Inflammatory macrophage treated with lipopolysaccharide for 1 hour (primary cell): ENCODE data around the gene OASL.
A peak's percentile ranks its signal among the peaks of the same experiment; 100 is the strongest.
"Not testable (repeated sequence)": the region's sequence is repeated elsewhere in the genome, so short reads cannot be mapped to it uniquely, and the experiment has no call there.

Source experiments
- DNase-seq, 2 donors: peaks; one replicate each; pipeline ENCODE4 v3.0.0-alpha.2; 2020 to 2022

Gene OASL

GRCh38 chr12:121038861-121039668 lies at the start of gene OASL:
OASL (minus strand) TSS chr12:121039246; CDS start chr12:121038971, 275 bp downstream.
- DNase-seq: peak; percentile 91 to 98

GRCh38 chr12:121088195-121088585 lies 49.1 kb upstream of the OASL start:
- no peak for DNase-seq

GRCh38 chr12:121087467-121088194 lies 48.6 kb upstream of the OASL start:
- peak; percentile 29 to 53 for DNase-seq

- DNase-seq: peak; percentile 18 to 50
Measured at GRCh38 chr12:121086781-121087295, 47.8 kb upstream of the OASL start.

DNA sequence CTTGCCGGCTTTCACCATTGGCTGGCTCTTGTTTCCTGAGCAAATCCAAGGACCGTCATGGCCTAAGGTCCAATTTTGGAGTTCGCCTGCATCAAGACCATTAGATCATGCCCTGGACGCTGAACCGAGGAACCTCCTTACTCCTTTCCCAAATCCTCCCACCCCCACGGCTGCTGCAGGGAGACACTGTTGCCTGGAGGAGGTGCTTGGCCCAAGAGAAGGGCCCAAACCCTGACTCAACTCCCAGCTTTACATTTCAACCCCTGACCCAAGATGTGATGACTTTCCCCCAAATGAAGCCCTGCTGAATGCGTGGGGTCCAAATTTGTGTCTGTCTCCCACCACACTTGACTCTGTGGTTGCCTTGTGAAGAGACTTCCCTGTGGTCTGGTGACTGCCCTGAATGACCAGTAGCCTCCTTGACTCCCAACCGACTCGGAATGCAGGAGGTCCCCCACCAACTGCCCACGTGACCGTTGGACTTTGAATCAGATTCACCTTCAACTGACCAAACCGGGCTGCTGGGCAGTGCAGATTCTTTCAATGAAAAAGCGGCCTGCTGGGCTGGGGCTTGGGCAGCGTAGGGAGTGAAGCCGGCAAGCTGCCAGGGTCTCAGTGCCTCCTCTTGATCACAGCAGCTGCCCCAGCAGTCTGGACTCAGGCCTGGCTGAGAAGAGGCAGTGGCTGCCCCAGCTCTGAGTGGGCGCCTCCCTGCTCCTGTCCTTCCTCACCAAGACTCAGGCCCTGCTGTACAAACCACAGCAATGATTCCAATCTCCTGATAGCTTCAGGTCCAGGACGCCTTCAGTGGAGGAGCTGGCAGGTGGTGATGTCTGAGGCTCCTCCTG lies 46.7 kb upstream of the OASL start:
- no peak for DNase-seq

DNA sequence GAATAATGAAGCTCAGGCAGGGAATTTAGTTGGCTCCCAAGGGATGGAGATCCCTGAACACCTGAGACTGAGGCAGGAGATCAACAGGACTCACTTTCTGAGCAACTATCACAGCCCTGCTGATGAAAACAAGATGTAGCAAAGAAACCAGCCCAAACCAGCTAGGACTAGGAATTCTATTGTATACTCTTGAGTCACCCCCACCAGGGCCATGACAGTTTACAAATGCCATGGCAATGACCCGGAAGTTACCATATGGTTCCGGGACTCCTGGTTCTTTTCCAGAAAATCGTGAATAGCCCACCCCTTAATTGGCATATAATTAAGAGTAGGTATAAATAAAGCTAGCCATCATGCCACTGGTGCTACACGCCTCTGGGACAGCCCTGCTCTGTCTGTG lies 46.0 kb upstream of the OASL start:
- no peak for DNase-seq

DNA sequence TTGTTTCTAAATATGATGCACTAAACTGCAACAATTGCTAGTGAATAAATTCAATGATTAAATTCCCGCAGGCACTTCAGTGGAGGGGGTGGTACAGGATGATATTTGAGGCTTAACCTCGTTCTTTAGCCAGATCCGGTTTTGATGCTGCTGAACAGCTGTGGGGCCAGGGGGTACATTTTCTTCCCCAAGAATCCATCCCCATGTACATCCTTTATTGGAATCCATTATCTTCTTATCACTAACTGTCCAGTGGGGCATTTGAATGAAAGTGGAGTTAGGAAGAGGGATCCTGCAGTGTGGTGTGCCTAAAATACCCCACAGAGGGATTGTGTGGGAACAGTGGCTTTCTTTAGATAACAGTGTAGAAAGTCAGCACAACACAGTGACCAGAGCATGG lies 45.2 kb upstream of the OASL start:
- no peak for DNase-seq

GRCh38 chr12:121080909-121081308 lies 41.9 kb upstream of the OASL start:
- no peak for DNase-seq

GRCh38 chr12:121079736-121080272 lies 40.8 kb upstream of the OASL start:
- no peak for DNase-seq

DNA sequence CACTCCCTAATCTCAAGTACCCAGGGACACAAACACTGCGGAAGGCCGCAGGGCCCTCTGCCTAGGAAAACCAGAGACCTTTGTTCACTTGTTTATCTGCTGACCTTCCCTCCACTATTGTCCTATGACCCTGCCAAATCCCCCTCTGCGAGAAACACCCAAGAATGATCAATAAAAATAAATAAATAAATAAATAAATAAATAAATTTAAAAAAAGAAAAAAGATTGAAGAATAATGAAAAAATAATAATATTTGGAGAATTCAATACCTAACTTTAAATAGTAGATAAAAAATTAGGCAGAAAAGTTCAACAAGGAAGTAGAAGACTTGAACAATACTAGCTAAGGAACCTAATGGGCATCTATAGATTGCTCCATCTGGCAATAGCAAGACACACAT lies 38.4 kb upstream of the OASL start:
- not testable (repeated sequence) for DNase-seq

DNA sequence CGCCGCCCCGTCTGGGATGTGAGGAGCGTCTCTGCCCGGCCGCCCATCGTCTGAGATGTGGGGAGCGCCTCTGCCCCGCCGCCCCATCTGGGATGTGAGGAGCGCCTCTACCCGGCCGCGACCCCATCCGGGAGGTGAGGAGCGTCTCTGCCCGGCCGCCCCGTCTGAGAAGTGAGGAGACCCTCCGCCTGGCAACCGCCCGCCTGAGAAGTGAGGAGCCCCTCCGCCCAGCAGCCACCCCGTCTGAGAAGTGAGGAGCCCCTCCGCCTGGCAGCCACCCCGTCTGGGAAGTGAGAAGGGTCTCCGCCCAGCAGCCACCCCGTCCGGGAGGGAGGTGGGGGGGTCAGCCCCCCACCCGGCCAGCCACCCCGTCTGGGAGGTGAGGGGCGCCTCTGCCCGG lies 36.9 kb upstream of the OASL start:
- not testable (repeated sequence) for DNase-seq

DNA sequence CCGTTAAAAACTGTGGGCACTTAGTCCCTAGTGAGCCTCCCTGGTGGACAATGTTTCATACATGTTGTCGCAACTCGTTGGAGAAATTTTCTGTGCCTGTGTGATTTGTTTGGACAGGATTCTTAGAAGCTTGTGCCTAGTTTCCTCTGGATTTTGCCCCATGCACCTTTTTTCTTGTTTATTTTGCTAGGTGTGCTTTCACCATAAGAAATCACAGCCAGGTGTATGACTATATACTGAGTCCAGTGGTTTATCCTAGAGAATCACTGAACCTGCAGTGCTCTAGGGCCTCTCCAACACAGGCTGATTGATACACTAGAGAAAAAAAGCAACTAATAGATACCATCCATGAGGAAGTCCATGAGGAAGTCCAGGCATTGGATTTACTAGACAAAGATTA lies 33.1 kb upstream of the OASL start:
- no peak for DNase-seq

DNA sequence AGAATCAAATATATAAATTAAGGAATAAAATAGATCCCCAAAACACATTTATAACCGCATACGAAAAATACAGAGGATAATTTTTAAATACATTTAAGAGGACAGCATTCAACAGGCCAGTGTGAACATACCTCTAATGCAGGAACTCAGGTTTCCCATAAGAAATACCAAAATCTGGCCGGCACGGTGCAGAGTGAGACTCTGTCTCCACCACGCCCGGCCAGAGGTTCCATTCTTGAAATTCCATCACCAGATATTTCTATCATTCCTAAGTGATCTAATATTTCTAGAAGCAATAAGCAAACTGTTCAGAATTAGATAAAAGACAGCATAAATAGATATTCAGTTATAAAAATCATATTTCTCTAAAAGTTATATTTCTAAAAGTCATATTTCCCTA lies 30.2 kb upstream of the OASL start:
- DNase-seq: no peak

DNA sequence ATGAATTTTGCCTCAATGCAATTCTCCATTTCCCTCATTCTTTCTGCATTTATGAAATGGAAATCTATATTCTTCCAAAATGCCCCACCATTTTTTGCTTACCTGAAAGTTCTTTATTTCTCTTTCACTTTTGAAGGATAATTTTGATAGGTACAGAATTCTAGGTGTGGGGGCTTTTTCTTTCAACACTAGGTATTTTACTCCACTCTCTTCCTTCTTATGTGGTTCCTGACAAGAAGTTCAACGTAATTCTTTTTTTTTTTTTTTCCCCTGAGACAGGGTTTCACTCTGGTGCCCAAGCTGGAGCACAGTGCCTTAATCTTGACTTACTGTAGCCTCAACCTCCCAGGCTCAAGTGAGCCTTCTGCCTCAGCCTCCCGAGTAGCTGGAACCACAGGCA lies 26.3 kb upstream of the OASL start:
- no peak for DNase-seq

- not testable (repeated sequence) for DNase-seq
Measured at GRCh38 chr12:121064586-121064985, 25.5 kb upstream of the OASL start.

DNA sequence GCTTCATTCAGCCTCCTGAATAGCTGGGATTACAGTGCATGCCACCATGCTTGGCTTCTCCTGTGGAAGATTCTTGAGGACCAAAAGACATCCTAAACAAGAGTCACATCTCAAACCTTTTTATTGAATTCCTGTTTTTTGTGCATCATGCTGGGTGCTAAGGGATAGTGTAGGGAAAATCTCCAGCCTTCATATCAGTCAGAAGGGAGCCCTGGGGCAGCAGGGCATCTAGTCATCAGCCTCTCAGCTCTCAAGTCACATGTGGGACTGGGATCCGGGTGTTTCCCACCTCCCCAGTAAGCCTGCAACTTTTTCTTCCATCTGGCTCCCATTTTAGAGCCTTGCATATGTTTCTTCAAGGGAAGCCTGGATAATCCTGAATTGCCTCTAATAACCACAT lies 25.1 kb upstream of the OASL start:
- DNase-seq: no peak

- DNase-seq: no peak
Measured at GRCh38 chr12:121062391-121063045, 23.5 kb upstream of the OASL start.

- DNase-seq: peak; percentile 17 to 38
Measured at GRCh38 chr12:121061831-121062230, 22.8 kb upstream of the OASL start.

GRCh38 chr12:121060149-121061001 lies 21.3 kb upstream of the OASL start:
- peak; percentile 69 to 90 for DNase-seq

GRCh38 chr12:121059031-121059898 lies 20.2 kb upstream of the OASL start:
- no peak for DNase-seq
